IMR-90 (cell line): ENCODE data around the gene EPAS1.
A peak's percentile ranks its signal among the peaks of the same experiment; 100 is the strongest.

ENCODE experiments used
- BHLHE40 ChIP-seq: fragments of 150-350 bp; IDR thresholded peaks from 2 replicates; pipeline ENCODE4 v1.6.1; 2016; ENCODE audit warnings: mild to moderate bottlenecking, low read depth, low read length
- CEBPB ChIP-seq: IDR thresholded peaks from 2 replicates; pipeline ENCODE4 v1.6.1; 2012; ENCODE audit warnings: low read depth, low read length, improper control_type of control experiment
- CHD1 ChIP-seq: IDR thresholded peaks from 2 replicates; pipeline ENCODE4 v1.6.1; 2012; ENCODE audit warnings: low read depth, low read length, improper control_type of control experiment
- CTCF ChIP-seq: conservative IDR thresholded peaks from 2 replicates; pipeline ENCODE4 v1.5.1; 2012; ENCODE audit warnings: mild to moderate bottlenecking, low read depth, low read length, improper control_type of control experiment
- ELK1 ChIP-seq: fragments of 150-350 bp; IDR thresholded peaks from 2 replicates; pipeline ENCODE4 v1.6.1; 2016; ENCODE audit warnings: low read depth, mild to moderate bottlenecking, low read length, moderate library complexity, borderline replicate concordance
- FOS ChIP-seq: fragments of 150-350 bp; IDR thresholded peaks from 2 replicates; pipeline ENCODE4 v1.6.1; 2016; ENCODE audit warnings: low read depth, low read length
- MAZ ChIP-seq: IDR thresholded peaks from 2 replicates; pipeline ENCODE4 v1.6.1; 2012; ENCODE audit warnings: low read depth, mild to moderate bottlenecking, low read length, improper control_type of control experiment, moderate library complexity, borderline replicate concordance
- POLR2A ChIP-seq: IDR thresholded peaks from 2 replicates; pipeline ENCODE4 v1.6.1; 2012; ENCODE audit warnings: mild to moderate bottlenecking, low read depth, low read length
- RAD21 ChIP-seq: IDR thresholded peaks from 2 replicates; pipeline ENCODE4 v1.6.1; 2012; ENCODE audit warnings: low read length, improper control_type of control experiment
- RFX5 ChIP-seq: IDR thresholded peaks from 2 replicates; pipeline ENCODE4 v1.8.0; 2012; ENCODE audit warnings: low read depth, mild to moderate bottlenecking, low read length, moderate library complexity
- SMC3 ChIP-seq: fragments of 150-350 bp; IDR thresholded peaks from 2 replicates; pipeline ENCODE4 v1.6.1; 2016; ENCODE audit warnings: low read depth, mild to moderate bottlenecking, antibody characterized with exemption, low read length, moderate library complexity
- USF2 ChIP-seq: fragments of 150-350 bp; IDR thresholded peaks from 2 replicates; pipeline ENCODE4 v1.6.1; 2017; ENCODE audit warnings: mild to moderate bottlenecking, antibody characterized with exemption, low read length, low read depth

GRCh38 chr2:46431481-46432235, 134.5 kb downstream of the EPAS1 start:
- peak; percentile 83 for TF ChIP-seq CEBPB
- TF ChIP-seq CTCF = no peak
- no peak for TF ChIP-seq POLR2A
- no peak for TF ChIP-seq RAD21
- TF ChIP-seq RFX5 = no peak
- TF ChIP-seq SMC3 = no peak
- no peak for TF ChIP-seq BHLHE40
- TF ChIP-seq USF2 = peak; percentile 51; the same call in 1 of the 2 replicates
- no peak for TF ChIP-seq ELK1
- TF ChIP-seq MAZ = no peak
- no peak for TF ChIP-seq CHD1
- TF ChIP-seq FOS = no peak
